Stomach (tissue), 9 donors: ENCODE data around the gene MICAL3. TPM values are rescaled to one million over a fixed set of nuclear protein-coding genes. Genes with fewer than 3 reads are reported as not detected.

Source experiments
- DNase-seq, 2 donors: peaks; one replicate each; pipeline versions ENCODE4 v3.0.0 to v3.0.0-alpha.2; 2013 to 2019
- H3K27ac ChIP-seq, 5 donors: fragments of 200-600 bp in 4 of 5; sonication (generic) in 4 of 5; one replicate each; pipeline ENCODE4 v1.5.1; 2013 to 2019; ENCODE audit warnings: mild to moderate bottlenecking in 1 of 5, moderate library complexity in 1 of 5
- H3K27me3 ChIP-seq, 3 donors: fragments of 200-600 bp; sonication (generic); one replicate each; pipeline ENCODE4 v1.5.1; 2017 to 2019; ENCODE audit warnings: mixed run types in 1 of 3
- H3K36me3 ChIP-seq, 4 donors: fragments of 200-600 bp; sonication (generic); 1 replicate in 3 of 4; 2 replicates in 1 of 4; pipeline ENCODE4 v1.5.1; 2016 to 2019
- H3K4me1 ChIP-seq, 4 donors: fragments of 200-600 bp; sonication (generic); one replicate each; pipeline ENCODE4 v1.5.1; 2016 to 2019
- H3K4me3 ChIP-seq, 4 donors: fragments of 200-600 bp; sonication (generic) in 3 of 4; one replicate each; pipeline ENCODE4 v1.5.1; 2016 to 2019; ENCODE audit warnings: mild to moderate bottlenecking in 1 of 4
- H3K9me3 ChIP-seq, 4 donors: fragments of 200-600 bp; sonication (generic); one replicate each; pipeline ENCODE4 v1.5.1; 2016 to 2019
- CTCF ChIP-seq, 7 experiments: fragments of 450-650 bp in 4 of 7; fragments of 200-600 bp in 3 of 7; sonication (generic) in 3 of 7; IDR thresholded peaks; one replicate each; pipeline ENCODE4 v1.5.1; 2016 to 2019; ENCODE audit warnings: antibody characterized with exemption in 7 of 7, control low read depth in 2 of 7, mild to moderate bottlenecking in 1 of 7
- EP300 ChIP-seq: sonication (generic); formaldehyde crosslinking; IDR thresholded peaks from one replicate; pipeline ENCODE4 v1.6.1; 2017; ENCODE audit warnings: antibody characterized with exemption
- POLR2A ChIP-seq, 4 donors: fragments of 450-650 bp; IDR thresholded peaks; one replicate each; pipeline ENCODE4 v1.6.1; 2016; ENCODE audit warnings: antibody characterized with exemption in 4 of 4, control low read depth in 2 of 4, mild to moderate bottlenecking in 1 of 4, moderate library complexity in 1 of 4
- POLR2AphosphoS5 ChIP-seq, 3 donors: sonication (generic); formaldehyde crosslinking; IDR thresholded peaks; one replicate each; pipeline ENCODE4 v1.6.1; 2016; ENCODE audit warnings: antibody characterized with exemption in 3 of 3
- WGBS, 5 donors: extraction: QIAGEN DNeasy Blood & Tissue Kit in 3 of 5; methylation state at CpG; one replicate each; pipeline versions ENCODE4 v1.1.5 to v1.1.7; 2013 to 2018; 5-methylcytosine and 5-hydroxymethylcytosine counted together
- intact Hi-C: fragments of 100-400 bp; cut with DNase I; formaldehyde crosslinking; loops from one replicate; pipeline ENCODE4 v1.15.1; 2023; ENCODE audit warnings: low total_unique reads
- polyA plus RNA-seq, 3 donors: library from polyadenylated mRNA; stranded (reverse); fragments of 200-250 nt; gene quantifications; one replicate each; pipeline ENCODE4 v1.2.3, GENCODE V29; 2013
- total RNA-seq, 5 donors: library from RNA; depleted of rRNA; stranded (reverse); fragments of >200 nt; gene quantifications; one replicate each; pipeline versions ENCODE4 v1.1.0 to v1.2.3, GENCODE V29; 2014 to 2016
- donor health status: healthy with polysubstance abuse.
- donor health status: Bipolar disorder and iron deficiency.
- donor health status: healthy.

Gene MICAL3
- total and polyA plus RNA-seq, 8 donors: 3.5 to 130 (median 24.0) TPM

GRCh38 chr22:17785185-17786184 lies 238.9 kb downstream of the MICAL3 start:
- peaks cover 11 to 33% (median 26%) of the 10 kb centered on the region in 4 donors for H3K36me3 ChIP-seq
- no peak overlapping the region for H3K4me3 ChIP-seq
- 67 to 81% (median 71%) methylated on average over 19 to 37 of the region's 37 CpGs for WGBS, 5 donors
- H3K4me1 ChIP-seq: peaks cover 18 to 38% (median 28%) of the 10 kb centered on the region in 4 donors
- peaks cover 0 to 3% (median 0%) of the 10 kb centered on the region in 3 donors for H3K27me3 ChIP-seq
- H3K9me3 ChIP-seq: no peaks in the 10 kb centered on the region
- intact Hi-C loops: no loop called here
- peak overlapping the region in 3 of 5 donors; percentile 55 to 67 (median 61) for H3K27ac ChIP-seq
- TF ChIP-seq EP300 (no peak), POLR2AphosphoS5 (IDR thresholded peaks at IDR 0.05) (peak in 1 of 3 donors; percentile 37), POLR2A (IDR thresholded peaks at IDR 0.05) (no peak), CTCF (IDR thresholded peaks at IDR 0.05) (peak in 5 of 7 experiments; percentile 38 to 72 (median 47))
- DNase-seq: peak; percentile 66 to 79

GRCh38 chr22:17784776-17785175 lies 239.6 kb downstream of the MICAL3 start:
- WGBS, 5 donors: 79 to 88% (median 84%) methylated on average over 11 of the region's 11 CpGs
- Histone ChIP-seq H3K4me3 (no peak overlapping the region), H3K4me1 (peaks cover 18 to 39% (median 30%) of the 10 kb centered on the region in 4 donors), H3K27ac (no peak overlapping the region), H3K9me3 (no peaks in the 10 kb centered on the region), H3K36me3 (peaks cover 4 to 26% (median 19%) of the 10 kb centered on the region in 4 donors), H3K27me3 (peaks cover 0 to 8% (median 0%) of the 10 kb centered on the region in 3 donors)
- TF ChIP-seq POLR2AphosphoS5 (IDR thresholded peaks at IDR 0.05) (no peak), POLR2A (IDR thresholded peaks at IDR 0.05) (no peak), CTCF (IDR thresholded peaks at IDR 0.05) (no peak), EP300 (no peak)
- intact Hi-C loops: no loop called here
- DNase-seq: no peak

GRCh38 chr22:17783773-17784480 lies 240.4 kb downstream of the MICAL3 start:
- Histone ChIP-seq H3K36me3 (peaks cover 0 to 17% (median 11%) of the 10 kb centered on the region in 4 donors), H3K4me1 (peaks cover 18 to 41% (median 30%) of the 10 kb centered on the region in 4 donors), H3K9me3 (no peaks in the 10 kb centered on the region), H3K27me3 (peaks cover 0 to 8% (median 0%) of the 10 kb centered on the region in 3 donors), H3K27ac (no peak overlapping the region), H3K4me3 (no peak overlapping the region)
- no peak for DNase-seq
- intact Hi-C loops: no loop called here
- 73 to 86% (median 79%) methylated on average over 16 to 18 of the region's 18 CpGs for WGBS, 5 donors
- TF ChIP-seq EP300: no peak
- no peak for TF ChIP-seq POLR2AphosphoS5 (IDR thresholded peaks at IDR 0.05)
- TF ChIP-seq POLR2A (IDR thresholded peaks at IDR 0.05): no peak
- no peak for TF ChIP-seq CTCF (IDR thresholded peaks at IDR 0.05)

GRCh38 chr22:17783312-17783711 lies 241.0 kb downstream of the MICAL3 start:
- H3K4me3 ChIP-seq: no peak overlapping the region
- H3K27me3 ChIP-seq: peaks cover 0 to 8% (median 0%) of the 10 kb centered on the region in 3 donors
- H3K9me3 ChIP-seq: no peaks in the 10 kb centered on the region
- H3K27ac ChIP-seq: no peak overlapping the region
- DNase-seq: no peak
- 50 to 71% (median 62%) methylated on average over 9 of the region's 9 CpGs for WGBS, 5 donors
- H3K4me1 ChIP-seq: peaks cover 18 to 45% (median 30%) of the 10 kb centered on the region in 4 donors
- intact Hi-C loops: no loop called here
- peaks cover 0 to 11% (median 5%) of the 10 kb centered on the region in 4 donors for H3K36me3 ChIP-seq
- TF ChIP-seq EP300: no peak
- no peak for TF ChIP-seq CTCF (IDR thresholded peaks at IDR 0.05)
- no peak for TF ChIP-seq POLR2AphosphoS5 (IDR thresholded peaks at IDR 0.05)
- TF ChIP-seq POLR2A (IDR thresholded peaks at IDR 0.05): no peak
